Activated CD4-positive, alpha-beta memory T cell treated with anti-CD3 and anti-CD28 coated beads, Interleukin-2, amount 10 ng/mL, durations not matched to agents 7 days and 5 days (primary cell): ENCODE data around the gene GFRA1. TPM values are rescaled to one million over a fixed set of nuclear protein-coding genes. Genes with fewer than 3 reads are reported as not detected.

ENCODE experiments used
- CTCF ChIA-PET: fragments of 350-600 bp; sonication (Branson Sonifier 250); formaldehyde crosslinking; loops from one replicate; lab custom pipeline; 2021; ENCODE audit warnings: antibody characterized with exemption, inconsistent platforms; lab: Charles Lee
- POLR2A ChIA-PET: fragments of 350-600 bp; sonication (Branson Sonifier 250); formaldehyde crosslinking; loops from one replicate; lab custom pipeline; 2021; ENCODE audit warnings: antibody characterized with exemption; lab: Charles Lee
- DNase-seq: peaks from one replicate; pipeline ENCODE4 v3.0.0-alpha.2; 2020
- H3K27ac Mint-ChIP-seq: one replicate; pipeline ENCODE4 v1.8.0; 2021; ENCODE audit warnings: mild to moderate bottlenecking, mixed read lengths
- H3K27me3 Mint-ChIP-seq: one replicate; pipeline ENCODE4 v1.8.0; 2021; ENCODE audit warnings: mixed read lengths
- H3K36me3 Mint-ChIP-seq: one replicate; pipeline ENCODE4 v1.8.0; 2021; ENCODE audit warnings: low read depth, mixed read lengths
- H3K4me1 Mint-ChIP-seq: one replicate; pipeline ENCODE4 v1.8.0; 2021; ENCODE audit warnings: mixed read lengths
- H3K4me3 Mint-ChIP-seq: one replicate; pipeline ENCODE4 v1.8.0; 2021; ENCODE audit warnings: mild to moderate bottlenecking, mixed read lengths
- H3K9me3 Mint-ChIP-seq: one replicate; pipeline ENCODE4 v1.8.0; 2021; ENCODE audit warnings: mixed read lengths
- total RNA-seq, 2 experiments: library from RNA; stranded (reverse); gene quantifications; one replicate each; pipeline ENCODE4 v1.2.3, GENCODE V29; 2021

GFRA1 gene
- total RNA-seq, 2 experiments from 2014 or later: not detected

DNA sequence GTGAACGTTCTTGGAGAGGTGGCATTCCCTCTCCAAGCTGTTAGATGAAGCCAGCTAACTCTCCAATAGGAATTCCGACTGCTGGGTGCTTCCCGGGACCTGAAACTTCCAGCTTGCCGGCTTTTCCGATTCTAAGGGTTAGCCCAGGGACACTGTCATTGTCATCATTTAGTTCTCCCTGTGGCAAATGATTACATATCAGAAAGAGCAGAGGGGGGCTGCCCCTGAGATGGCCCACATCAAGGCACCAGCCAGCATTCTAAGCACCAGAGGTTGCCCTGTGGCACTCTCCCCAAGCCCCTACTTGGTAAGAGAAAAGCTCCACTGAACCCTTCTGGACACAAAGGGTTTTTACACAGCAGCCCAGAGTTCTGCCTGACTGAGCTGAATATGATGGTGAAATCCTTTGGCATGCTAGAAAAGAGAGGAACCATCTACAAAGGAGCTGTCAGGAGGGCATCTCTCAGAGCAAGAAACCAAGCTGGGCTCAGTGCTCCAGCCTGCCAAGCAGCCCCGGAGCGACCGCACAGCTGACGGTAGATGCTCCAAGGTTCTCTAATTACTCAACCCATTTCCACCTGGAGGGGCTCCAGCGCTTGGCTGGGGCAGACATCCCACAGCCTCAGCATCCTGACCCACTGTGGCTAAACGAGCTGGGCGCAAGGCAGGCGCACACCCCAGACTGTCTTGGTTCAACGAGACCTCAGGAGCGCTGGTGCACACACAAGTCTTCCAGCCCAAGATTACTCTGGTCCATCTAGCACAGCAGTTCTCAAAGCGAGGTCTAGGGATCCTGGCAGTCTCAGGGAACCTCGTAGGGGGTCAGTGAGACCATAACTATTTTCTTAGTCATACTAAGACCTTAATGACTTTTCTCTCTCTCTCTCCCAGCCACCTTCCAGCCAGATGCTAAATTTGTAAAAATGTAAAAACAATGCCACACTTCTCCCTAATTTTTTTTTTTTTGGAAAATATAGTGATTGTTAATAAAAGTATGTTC, 160.5 kb downstream of the GFRA1 start:
- CTCF ChIA-PET: no interaction called here
- DNase-seq: no peak
- no peaks in the 10 kb centered on the region for H3K4me1 Mint-ChIP-seq

DNA sequence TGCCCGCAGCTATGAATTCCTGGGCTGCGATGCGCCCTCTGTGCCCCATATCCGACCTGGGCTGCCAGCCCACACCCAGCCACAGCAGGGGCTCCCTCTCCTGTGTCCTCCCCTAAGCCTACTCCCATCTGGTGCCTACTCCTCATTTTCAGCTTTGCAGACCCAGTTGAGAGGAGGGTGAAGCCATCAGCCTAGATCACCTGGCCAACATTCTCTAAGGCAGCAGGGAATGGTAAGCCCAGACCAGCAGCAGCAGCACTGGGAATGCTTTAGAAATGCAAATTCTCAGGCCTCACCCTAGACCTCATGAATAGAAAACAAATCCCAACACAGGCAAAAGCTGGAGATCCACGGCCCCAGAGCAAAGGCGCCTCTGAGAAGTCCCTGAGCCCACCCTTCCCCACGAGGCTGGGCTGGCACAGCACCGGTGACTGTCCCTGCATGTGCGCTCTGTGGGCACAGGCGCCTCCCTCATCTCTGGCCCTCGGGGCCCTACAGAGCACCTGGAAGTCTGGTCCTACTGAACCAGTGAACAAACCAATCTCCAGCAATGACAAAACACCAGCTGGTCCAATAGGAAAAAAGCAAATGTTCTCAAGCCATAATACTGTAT, 161.4 kb downstream of the GFRA1 start:
- H3K36me3 Mint-ChIP-seq: no peaks in the 10 kb centered on the region
- no peaks in the 10 kb centered on the region for H3K9me3 Mint-ChIP-seq
- POLR2A ChIA-PET: no interaction called here
- no peak overlapping the region for H3K4me3 Mint-ChIP-seq
- no peak overlapping the region for H3K27ac Mint-ChIP-seq
- no peak for DNase-seq
- no peaks in the 10 kb centered on the region for H3K27me3 Mint-ChIP-seq
- CTCF ChIA-PET: no interaction called here
- H3K4me1 Mint-ChIP-seq: no peaks in the 10 kb centered on the region

More for the DNA sequence above, 160.5 kb downstream of the GFRA1 start:
- H3K9me3 Mint-ChIP-seq: no peaks in the 10 kb centered on the region
- H3K27me3 Mint-ChIP-seq: no peaks in the 10 kb centered on the region
- no peaks in the 10 kb centered on the region for H3K36me3 Mint-ChIP-seq
- POLR2A ChIA-PET: no interaction called here
- H3K4me3 Mint-ChIP-seq: no peak overlapping the region
- no peak overlapping the region for H3K27ac Mint-ChIP-seq

GRCh38 chr10:116110736-116111135, 162.3 kb downstream of the GFRA1 start:
- CTCF ChIA-PET: no interaction called here
- H3K4me3 Mint-ChIP-seq: no peak overlapping the region
- H3K9me3 Mint-ChIP-seq: no peaks in the 10 kb centered on the region
- H3K27ac Mint-ChIP-seq: no peak overlapping the region
- POLR2A ChIA-PET: no interaction called here
- H3K36me3 Mint-ChIP-seq: no peaks in the 10 kb centered on the region
- H3K4me1 Mint-ChIP-seq: no peaks in the 10 kb centered on the region
- DNase-seq: no peak
- no peaks in the 10 kb centered on the region for H3K27me3 Mint-ChIP-seq

DNA sequence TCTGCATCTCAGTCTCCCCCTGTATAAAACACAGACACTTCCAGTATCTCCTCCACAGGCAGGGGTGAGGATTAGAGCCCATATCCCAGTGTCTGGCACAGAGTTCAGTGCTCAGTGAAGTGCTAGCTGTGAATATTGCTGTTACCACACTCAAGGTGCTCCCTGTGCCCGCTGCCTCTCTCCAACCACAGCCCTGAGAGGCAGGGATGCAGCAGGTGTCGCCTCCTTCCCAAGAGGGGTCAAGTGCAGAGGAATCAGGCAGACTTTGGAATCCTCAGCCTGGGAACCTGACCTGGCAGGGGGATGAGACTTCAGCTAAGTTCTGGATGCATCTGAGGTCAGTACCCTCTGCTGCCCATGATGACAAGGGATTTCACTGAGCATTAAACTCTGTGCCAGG, 163.1 kb downstream of the GFRA1 start:
- Mint-ChIP-seq H3K27me3 (no peaks in the 10 kb centered on the region), H3K36me3 (no peaks in the 10 kb centered on the region), H3K4me1 (no peaks in the 10 kb centered on the region), H3K9me3 (no peaks in the 10 kb centered on the region), H3K4me3 (no peak overlapping the region), H3K27ac (no peak overlapping the region)
- POLR2A ChIA-PET: no interaction called here
- CTCF ChIA-PET: no interaction called here
- DNase-seq: no peak

GRCh38 chr10:116109481-116109880, 163.5 kb downstream of the GFRA1 start:
- Mint-ChIP-seq H3K9me3 (no peaks in the 10 kb centered on the region), H3K4me3 (no peak overlapping the region), H3K36me3 (no peaks in the 10 kb centered on the region), H3K27ac (no peak overlapping the region), H3K4me1 (no peaks in the 10 kb centered on the region), H3K27me3 (no peaks in the 10 kb centered on the region)
- ChIA-PET POLR2A (no interaction called here), CTCF (no interaction called here)
- DNase-seq: no peak

GRCh38 chr10:116108095-116108494, 164.9 kb downstream of the GFRA1 start:
- H3K36me3 Mint-ChIP-seq: no peaks in the 10 kb centered on the region
- H3K4me1 Mint-ChIP-seq: no peaks in the 10 kb centered on the region
- H3K27me3 Mint-ChIP-seq: no peaks in the 10 kb centered on the region
- ChIA-PET POLR2A (no interaction called here), CTCF (no interaction called here)
- no peaks in the 10 kb centered on the region for H3K9me3 Mint-ChIP-seq
- no peak overlapping the region for H3K4me3 Mint-ChIP-seq
- H3K27ac Mint-ChIP-seq: no peak overlapping the region
- no peak for DNase-seq

GRCh38 chr10:116106611-116107010, 166.4 kb downstream of the GFRA1 start:
- Mint-ChIP-seq H3K4me3 (no peak overlapping the region), H3K9me3 (no peaks in the 10 kb centered on the region), H3K27me3 (no peaks in the 10 kb centered on the region), H3K4me1 (no peaks in the 10 kb centered on the region), H3K36me3 (no peaks in the 10 kb centered on the region), H3K27ac (no peak overlapping the region)
- ChIA-PET POLR2A (no interaction called here), CTCF (no interaction called here)
- no peak for DNase-seq

DNA sequence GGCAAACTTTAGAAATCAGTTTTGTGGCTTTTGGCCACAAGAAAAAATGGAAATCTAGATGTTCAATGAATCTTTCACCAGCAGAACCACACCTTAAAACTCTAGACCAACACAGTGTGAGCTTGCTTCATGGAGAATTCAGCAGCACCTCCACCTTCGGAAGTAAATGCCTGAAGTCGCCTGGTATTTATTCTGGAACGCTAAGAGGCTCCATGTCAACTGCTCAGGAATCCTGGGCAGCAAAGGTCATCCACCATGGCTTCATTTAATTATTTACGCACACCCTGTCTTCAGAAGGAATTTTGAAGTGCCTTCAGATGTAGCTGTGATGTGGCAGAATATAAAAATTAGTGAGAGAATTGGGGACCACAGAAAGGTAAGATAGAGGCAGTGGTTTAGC, 167.7 kb downstream of the GFRA1 start:
- no peaks in the 10 kb centered on the region for H3K36me3 Mint-ChIP-seq
- DNase-seq: no peak
- ChIA-PET CTCF (no interaction called here), POLR2A (no interaction called here)
- H3K4me1 Mint-ChIP-seq: no peaks in the 10 kb centered on the region
- H3K4me3 Mint-ChIP-seq: no peak overlapping the region
- H3K27ac Mint-ChIP-seq: no peak overlapping the region
- H3K9me3 Mint-ChIP-seq: no peaks in the 10 kb centered on the region
- no peaks in the 10 kb centered on the region for H3K27me3 Mint-ChIP-seq

DNA sequence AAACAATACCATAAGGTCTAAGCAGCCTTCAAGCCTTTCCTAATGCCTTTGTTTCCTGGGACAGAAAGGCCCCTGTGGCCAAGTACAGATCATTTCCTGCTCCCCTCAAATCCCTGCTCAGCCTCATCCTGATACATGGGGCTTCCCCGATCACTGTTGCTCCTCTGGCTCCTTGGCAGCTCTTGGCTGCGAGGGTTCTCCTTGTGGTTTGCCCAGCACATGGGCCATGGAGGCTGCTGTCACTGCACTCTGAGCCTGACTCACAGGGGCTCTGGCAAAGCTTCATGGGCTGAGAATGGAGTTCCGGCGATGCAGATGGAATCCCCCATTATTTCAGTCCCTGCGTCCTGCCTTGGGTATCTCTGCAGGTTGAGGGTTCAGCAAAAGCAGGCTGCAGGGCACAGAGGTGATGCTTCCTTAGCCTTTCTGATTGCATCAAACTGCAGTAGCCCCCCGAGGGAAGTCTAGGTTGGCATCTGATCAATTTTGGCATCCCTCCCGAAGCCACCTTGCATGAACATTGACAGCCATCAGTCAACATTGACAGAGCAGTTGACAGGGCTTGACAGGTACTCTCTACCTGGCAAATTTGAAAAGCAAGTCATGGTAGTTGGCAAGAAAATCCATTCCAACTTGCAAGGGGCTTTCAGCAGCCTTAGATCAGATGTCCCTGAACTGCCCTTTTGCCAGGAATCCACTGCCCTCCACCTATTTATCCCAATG, 168.6 kb downstream of the GFRA1 start:
- DNase-seq: no peak
- POLR2A ChIA-PET: no interaction called here
- CTCF ChIA-PET: no interaction called here
- H3K36me3 Mint-ChIP-seq: no peaks in the 10 kb centered on the region
- H3K4me1 Mint-ChIP-seq: no peaks in the 10 kb centered on the region
- H3K4me3 Mint-ChIP-seq: no peak overlapping the region
- no peaks in the 10 kb centered on the region for H3K9me3 Mint-ChIP-seq
- H3K27ac Mint-ChIP-seq: no peak overlapping the region
- H3K27me3 Mint-ChIP-seq: no peaks in the 10 kb centered on the region

GRCh38 chr10:116103668-116104067, 169.3 kb downstream of the GFRA1 start:
- no peaks in the 10 kb centered on the region for H3K36me3 Mint-ChIP-seq
- H3K27me3 Mint-ChIP-seq: no peaks in the 10 kb centered on the region

GRCh38 chr10:116101616-116102315, 171.2 kb downstream of the GFRA1 start:
- no peaks in the 10 kb centered on the region for H3K27me3 Mint-ChIP-seq
- no peak overlapping the region for H3K4me3 Mint-ChIP-seq
- no peaks in the 10 kb centered on the region for H3K36me3 Mint-ChIP-seq
- no peak for DNase-seq
- H3K27ac Mint-ChIP-seq: no peak overlapping the region
- ChIA-PET POLR2A (no interaction called here), CTCF (no interaction called here)
- peaks cover 3% of the 10 kb centered on the region for H3K9me3 Mint-ChIP-seq
- H3K4me1 Mint-ChIP-seq: no peaks in the 10 kb centered on the region

More at GRCh38 chr10:116103668-116104067, 169.3 kb downstream of the GFRA1 start:
- Mint-ChIP-seq H3K4me1 (no peaks in the 10 kb centered on the region), H3K9me3 (no peaks in the 10 kb centered on the region), H3K4me3 (no peak overlapping the region), H3K27ac (no peak overlapping the region)
- no peak for DNase-seq
- CTCF ChIA-PET: no interaction called here
- POLR2A ChIA-PET: no interaction called here

GRCh38 chr10:116100984-116101383, 172.0 kb downstream of the GFRA1 start:
- Mint-ChIP-seq H3K4me1 (no peaks in the 10 kb centered on the region), H3K9me3 (peaks cover 4% of the 10 kb centered on the region), H3K36me3 (no peaks in the 10 kb centered on the region), H3K27me3 (no peaks in the 10 kb centered on the region), H3K27ac (no peak overlapping the region), H3K4me3 (no peak overlapping the region)
- no peak for DNase-seq
- POLR2A ChIA-PET: no interaction called here
- CTCF ChIA-PET: no interaction called here

GRCh38 chr10:116099023-116099420, 174.0 kb downstream of the GFRA1 start:
- ChIA-PET POLR2A (no interaction called here), CTCF (no interaction called here)
- DNase-seq: no peak
- H3K27ac Mint-ChIP-seq: no peak overlapping the region
- no peaks in the 10 kb centered on the region for H3K36me3 Mint-ChIP-seq
- no peaks in the 10 kb centered on the region for H3K27me3 Mint-ChIP-seq
- H3K4me1 Mint-ChIP-seq: no peaks in the 10 kb centered on the region
- H3K4me3 Mint-ChIP-seq: no peak overlapping the region
- H3K9me3 Mint-ChIP-seq: peaks cover 4% of the 10 kb centered on the region
